Common myeloid progenitor, CD34-positive (primary cell): Measurements from ENCODE around the gene PCDHA13.
"Not testable (repeated sequence)": the region's sequence is repeated elsewhere in the genome, so short reads cannot be mapped to it uniquely, and the experiment has no call there.

ENCODE experiments used
- CTCF ChIA-PET: fragments of 350-600 bp; sonication (Branson Sonifier 250); formaldehyde crosslinking; loops from one replicate; lab custom pipeline; 2021; ENCODE audit warnings: antibody characterized with exemption; lab: Charles Lee
- POLR2A ChIA-PET: fragments of 350-600 bp; sonication (Branson Sonifier 250); formaldehyde crosslinking; loops from one replicate; lab custom pipeline; 2021; ENCODE audit warnings: antibody characterized with exemption; lab: Charles Lee
- DNase-seq, 3 donors: peaks; one replicate each; pipeline versions ENCODE4 v3.0.0 to v3.0.0-alpha.2; 2013
- H3K27ac ChIP-seq, 2 experiments: 1 replicate in 1 of 2; 2 replicates in 1 of 2; pipeline ENCODE4 v1.7.0; 2013; ENCODE audit warnings: inconsistent platforms in 2 of 2, low read length in 2 of 2, mild to moderate bottlenecking in 2 of 2, low read depth in 1 of 2, moderate library complexity in 1 of 2; ENCODE audit not compliant: severe bottlenecking in 2 of 2, insufficient read depth in 1 of 2, poor library complexity in 1 of 2
- H3K27me3 ChIP-seq, 5 experiments: replicated peaks in 2 of 5; 1 replicate in 3 of 5; 2 replicates in 2 of 5; pipeline versions ENCODE4 v1.6.1 to v1.7.0; 2013; ENCODE audit warnings: low read length in 4 of 5, mild to moderate bottlenecking in 2 of 5, moderate library complexity in 2 of 5, inconsistent platforms in 1 of 5; ENCODE audit not compliant: insufficient read depth in 5 of 5, control insufficient read depth in 4 of 5
- H3K36me3 ChIP-seq, 4 experiments: 1 replicate in 2 of 4; 2 replicates in 2 of 4; pipeline versions ENCODE4 v1.6.1 to v1.7.0; 2013; ENCODE audit warnings: low read length in 3 of 4, control low read depth in 1 of 4, mild to moderate bottlenecking in 1 of 4; ENCODE audit not compliant: control insufficient read depth in 4 of 4, insufficient read depth in 4 of 4
- H3K4me1 ChIP-seq, 4 experiments: 1 replicate in 3 of 4; 2 replicates in 1 of 4; pipeline versions ENCODE4 v1.6.1 to v1.7.1; 2013; ENCODE audit warnings: low read length in 3 of 4, mild to moderate bottlenecking in 3 of 4, control low read depth in 1 of 4, inconsistent platforms in 1 of 4, moderate library complexity in 1 of 4; ENCODE audit not compliant: control insufficient read depth in 4 of 4, insufficient read depth in 4 of 4; ENCODE audit errors: control extremely low read depth in 1 of 4
- H3K4me3 ChIP-seq, 7 experiments: 1 replicate in 4 of 7; 2 replicates in 3 of 7; pipeline versions ENCODE4 v1.5.1 to v1.7.0; 2013; ENCODE audit warnings: mild to moderate bottlenecking in 7 of 7, low read length in 6 of 7, moderate library complexity in 6 of 7, inconsistent platforms in 2 of 7, low read depth in 2 of 7, control low read depth in 1 of 7; ENCODE audit not compliant: insufficient read depth in 4 of 7, control insufficient read depth in 1 of 7; ENCODE audit errors: extremely low read depth in 1 of 7
- H3K9me3 ChIP-seq, 5 experiments: 1 replicate in 4 of 5; 2 replicates in 1 of 5; pipeline versions ENCODE4 v1.6.1 to v1.7.1; 2013; ENCODE audit warnings: low read length in 4 of 5, mild to moderate bottlenecking in 2 of 5, inconsistent platforms in 1 of 5, low read depth in 1 of 5, moderate library complexity in 1 of 5; ENCODE audit not compliant: control insufficient read depth in 4 of 5, insufficient read depth in 2 of 5; ENCODE audit errors: control extremely low read depth in 1 of 5
- WGBS: methylation state at CpG from one replicate; pipeline ENCODE4 v1.1.5; 2013; ENCODE audit not compliant: insufficient coverage; 5-methylcytosine and 5-hydroxymethylcytosine counted together

Gene PCDHA13

GRCh38 chr5:140842798-140843733, 38.9 kb upstream of the PCDHA13 start:
- Histone ChIP-seq H3K9me3 (peaks cover 8 to 30% (median 20%) of the 10 kb centered on the region in 5 experiments), H3K4me3 (no peak overlapping the region), H3K4me1 (no peaks in the 10 kb centered on the region), H3K27me3 (peaks cover 0 to 14% (median 0%) of the 10 kb centered on the region in 5 experiments), H3K27ac (no peak overlapping the region), H3K36me3 (no peaks in the 10 kb centered on the region)
- CTCF ChIA-PET = no interaction called here
- no peak for DNase-seq
- POLR2A ChIA-PET = no interaction called here
- WGBS = 45% methylated on average over 58 of the region's 87 CpGs

GRCh38 chr5:140848139-140849102, 33.5 kb upstream of the PCDHA13 start, which contains the start of gene PCDHA9:
Gene PCDHA9 (plus strand): TSS chr5:140848382. CDS start chr5:140848496, 114 bp downstream.
- DNase-seq, H3K36me3 ChIP-seq, POLR2A ChIA-PET, H3K27ac ChIP-seq, CTCF ChIA-PET, H3K4me3 ChIP-seq, H3K4me1 ChIP-seq: not testable (repeated sequence)
- Histone ChIP-seq H3K27me3 (peaks cover 0 to 14% (median 0%) of the 10 kb centered on the region in 5 experiments), H3K9me3 (peaks cover 2 to 26% (median 16%) of the 10 kb centered on the region in 5 experiments)
- 20% methylated on average over 23 of the region's 48 CpGs for WGBS

- H3K4me1 ChIP-seq, DNase-seq, H3K27ac ChIP-seq, CTCF ChIA-PET, H3K36me3 ChIP-seq, POLR2A ChIA-PET, H3K4me3 ChIP-seq: not testable (repeated sequence)
- H3K9me3 ChIP-seq = peaks cover 1 to 23% (median 16%) of the 10 kb centered on the region in 5 experiments
- H3K27me3 ChIP-seq = peaks cover 0 to 13% (median under 1%) of the 10 kb centered on the region in 5 experiments
- WGBS = 47% methylated on average over 101 of the region's 101 CpGs
Observed at GRCh38 chr5:140849831-140850634, 31.9 kb upstream of the PCDHA13 start.

GRCh38 chr5:140855772-140856674, 25.9 kb upstream of the PCDHA13 start, which contains the start of gene PCDHA10:
Gene PCDHA10 (plus strand): TSS chr5:140855897. CDS start chr5:140856049, 152 bp downstream.
- Histone ChIP-seq H3K4me3 (peak within 1 kb of the TSS in 1 of 7 experiments; percentile 6), H3K36me3 (no peaks in the 10 kb centered on the region), H3K27me3 (peaks cover 0 to 18% (median 3%) of the 10 kb centered on the region in 5 experiments), H3K4me1 (no peaks in the 10 kb centered on the region), H3K9me3 (peaks cover 7 to 36% (median 27%) of the 10 kb centered on the region in 5 experiments), H3K27ac (no peak within 1 kb of the TSS)
- peak in 2 of 3 donors; percentile 18 to 19 for DNase-seq
- ChIA-PET CTCF (no interaction called here), POLR2A (no interaction called here)
- 23% methylated on average over 18 of the region's 44 CpGs for WGBS

GRCh38 chr5:140857177-140857986, 24.5 kb upstream of the PCDHA13 start:
- ChIA-PET CTCF (no interaction called here), POLR2A (no interaction called here)
- DNase-seq = no peak
- H3K27ac ChIP-seq = no peak overlapping the region
- peaks cover 7 to 45% (median 39%) of the 10 kb centered on the region in 5 experiments for H3K9me3 ChIP-seq
- H3K4me3 ChIP-seq = no peak overlapping the region
- 49% methylated on average over 84 of the region's 94 CpGs for WGBS
- H3K4me1 ChIP-seq = no peaks in the 10 kb centered on the region
- no peaks in the 10 kb centered on the region for H3K36me3 ChIP-seq
- peaks cover 2 to 21% (median 3%) of the 10 kb centered on the region in 5 experiments for H3K27me3 ChIP-seq
